ENCODE measurements around the gene GRB10.
"Not testable (repeated sequence)": the region's sequence is repeated elsewhere in the genome, so short reads cannot be mapped to it uniquely, and the experiment has no call there.

GRB10 gene

DNA sequence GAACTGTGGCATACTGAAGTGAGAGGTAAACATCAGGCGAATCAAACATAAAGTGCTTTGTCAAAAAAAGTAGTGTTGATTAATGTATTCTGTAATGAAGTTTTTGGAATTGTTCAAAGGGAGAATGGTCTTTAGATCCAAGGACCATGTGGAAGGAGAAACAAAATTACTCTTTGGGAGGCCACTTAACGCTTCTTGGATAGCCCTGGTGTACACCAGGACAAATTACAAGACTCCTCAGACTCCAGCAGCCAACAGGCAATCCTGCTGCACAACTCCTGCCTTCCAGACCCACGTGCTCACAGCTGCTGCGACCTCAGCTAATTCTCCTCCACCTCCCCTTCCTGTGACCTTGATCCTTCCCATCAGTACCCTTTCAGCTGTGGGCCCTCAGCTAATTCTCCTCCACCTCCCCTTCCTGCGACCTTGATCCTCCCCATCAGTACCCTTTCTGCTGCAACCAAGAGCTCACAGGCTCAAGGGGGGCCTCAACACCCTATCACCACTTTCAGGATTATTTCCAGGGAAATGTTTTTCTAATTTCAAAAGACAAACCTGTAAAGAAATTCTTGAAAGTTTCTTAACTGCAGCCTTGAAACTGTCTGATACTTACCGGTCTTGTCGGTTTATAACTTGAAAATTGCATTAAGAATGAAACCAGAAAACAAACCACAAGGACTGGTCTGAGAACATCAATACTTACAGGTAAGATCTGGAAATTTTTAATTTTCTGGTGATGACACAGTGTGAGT is 187.8 kb downstream of the GRB10 start:
- Mint-ChIP-seq H3K9me3 (no peaks in the 10 kb centered on the region), H3K4me3 (no peak overlapping the region), H3K27me3 (no peaks in the 10 kb centered on the region), H3K27ac (no peak overlapping the region), H3K36me3 (peaks cover 4% of the 10 kb centered on the region), H3K4me1 (peaks cover 4% of the 10 kb centered on the region)

DNA sequence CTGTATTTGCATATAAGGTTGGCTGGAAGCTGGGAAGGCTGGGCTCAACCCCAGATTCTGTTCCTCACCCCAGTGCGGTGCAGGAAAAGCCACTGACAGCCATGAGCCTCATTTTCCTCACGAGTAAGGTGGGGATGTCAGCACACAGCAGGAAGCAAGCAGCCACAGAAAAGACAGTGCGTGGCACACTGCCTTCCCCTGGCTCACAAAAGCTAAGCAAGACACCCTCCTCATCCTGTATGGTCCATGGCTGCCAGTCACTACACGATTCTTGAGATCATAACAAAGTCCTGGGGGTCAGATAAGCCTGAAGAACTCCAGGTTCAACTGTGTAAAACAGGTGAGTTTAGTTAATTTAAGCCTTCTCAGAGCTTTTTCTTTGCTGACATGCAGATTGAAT is 188.6 kb downstream of the GRB10 start:
- Mint-ChIP-seq H3K9me3 (no peaks in the 10 kb centered on the region), H3K27me3 (no peaks in the 10 kb centered on the region), H3K36me3 (peaks cover 4% of the 10 kb centered on the region), H3K4me1 (peaks cover 4% of the 10 kb centered on the region), H3K27ac (no peak overlapping the region), H3K4me3 (no peak overlapping the region)

DNA sequence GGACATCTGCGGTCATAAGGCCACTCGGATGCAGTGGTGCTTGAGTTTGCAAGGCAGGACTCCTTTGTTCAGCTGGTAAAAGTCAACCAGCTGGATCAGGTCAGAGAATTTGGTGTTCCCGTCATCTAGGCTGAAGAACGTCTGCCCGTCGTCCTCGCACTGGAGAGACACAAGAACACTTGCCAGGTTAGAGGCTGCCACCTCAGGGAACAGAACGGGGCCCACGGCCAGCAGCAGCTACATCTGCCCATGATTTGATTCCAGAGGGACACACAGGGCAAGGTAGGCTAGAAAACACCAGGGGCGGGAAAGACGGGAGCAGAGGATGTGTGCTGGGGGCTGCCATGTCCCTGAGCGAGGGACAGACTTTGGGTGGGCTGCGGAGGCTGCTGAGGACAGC is 189.8 kb downstream of the GRB10 start:
- Mint-ChIP-seq H3K27me3 (no peaks in the 10 kb centered on the region), H3K27ac (no peak overlapping the region), H3K9me3 (no peaks in the 10 kb centered on the region), H3K36me3 (peaks cover 1% of the 10 kb centered on the region), H3K4me3 (no peak overlapping the region), H3K4me1 (peaks cover 4% of the 10 kb centered on the region)

DNA sequence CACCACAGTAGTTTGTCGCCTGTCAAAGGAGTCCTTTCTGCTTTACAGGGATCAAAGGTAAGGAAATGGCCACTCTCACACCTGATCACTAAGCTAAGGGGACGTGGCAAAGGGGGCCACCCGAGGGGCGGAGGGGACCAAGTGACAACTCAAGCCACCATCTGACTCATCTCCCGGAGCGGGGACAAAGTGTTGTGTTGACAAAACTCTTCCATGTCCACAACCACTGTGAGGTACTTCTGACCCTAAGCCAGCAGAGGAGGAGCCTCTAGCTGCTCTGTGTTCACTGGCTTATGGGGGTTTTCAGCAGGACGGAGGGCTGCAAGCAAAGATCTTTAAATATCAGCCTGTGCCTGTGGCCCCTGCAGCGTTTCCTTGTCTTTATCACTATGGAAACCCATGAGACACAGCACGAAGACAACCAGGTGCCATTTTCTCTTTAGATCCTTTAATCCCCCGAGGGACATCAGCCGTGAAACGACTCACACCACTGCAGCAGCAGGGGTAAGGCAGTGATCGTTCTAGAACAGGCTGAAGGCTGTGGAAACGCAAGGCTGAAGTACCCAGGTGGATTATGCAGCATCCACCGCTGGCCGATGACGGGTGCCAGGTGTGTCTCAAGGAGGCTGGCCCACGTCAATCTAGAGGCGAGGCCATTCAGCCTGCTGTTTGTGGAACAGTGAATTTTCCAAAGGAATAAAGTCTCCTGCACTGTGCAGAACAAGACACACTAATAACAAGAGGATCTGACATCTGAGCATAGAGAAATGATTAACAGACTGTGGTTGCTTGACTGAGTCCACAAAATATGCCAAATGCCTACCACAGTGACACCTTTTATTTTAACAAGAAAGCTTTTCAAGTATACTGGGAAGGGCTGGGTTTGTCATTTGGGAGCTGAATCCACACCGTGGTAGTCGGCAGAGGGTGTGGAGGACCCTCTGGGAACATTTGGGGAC is 190.9 kb downstream of the GRB10 start:
- peaks cover 4% of the 10 kb centered on the region for H3K4me1 Mint-ChIP-seq
- no peak overlapping the region for H3K4me3 Mint-ChIP-seq
- no peaks in the 10 kb centered on the region for H3K9me3 Mint-ChIP-seq
- peaks cover 3% of the 10 kb centered on the region for H3K27me3 Mint-ChIP-seq
- H3K27ac Mint-ChIP-seq, result no peak overlapping the region
- H3K36me3 Mint-ChIP-seq, result peaks cover 1% of the 10 kb centered on the region

DNA sequence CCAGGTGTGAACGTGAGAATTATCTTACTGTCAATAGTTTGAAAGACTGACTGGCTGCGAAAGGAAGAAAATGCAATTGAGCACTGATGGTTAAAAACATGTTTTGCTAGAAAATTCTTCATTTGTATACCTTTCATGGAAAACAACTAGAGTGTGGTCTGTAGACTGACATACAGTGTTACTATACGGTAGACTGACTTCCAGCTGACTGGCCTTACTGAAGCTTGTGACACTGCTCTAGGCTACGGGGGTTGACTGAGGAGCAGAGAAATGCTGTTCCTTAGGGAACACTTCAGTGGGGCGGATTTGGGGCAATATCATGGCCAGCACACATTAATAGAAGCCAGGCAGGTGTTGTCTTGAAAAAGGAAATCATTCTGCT is 191.6 kb downstream of the GRB10 start:
- Mint-ChIP-seq H3K27ac (no peak overlapping the region), H3K9me3 (no peaks in the 10 kb centered on the region)

DNA sequence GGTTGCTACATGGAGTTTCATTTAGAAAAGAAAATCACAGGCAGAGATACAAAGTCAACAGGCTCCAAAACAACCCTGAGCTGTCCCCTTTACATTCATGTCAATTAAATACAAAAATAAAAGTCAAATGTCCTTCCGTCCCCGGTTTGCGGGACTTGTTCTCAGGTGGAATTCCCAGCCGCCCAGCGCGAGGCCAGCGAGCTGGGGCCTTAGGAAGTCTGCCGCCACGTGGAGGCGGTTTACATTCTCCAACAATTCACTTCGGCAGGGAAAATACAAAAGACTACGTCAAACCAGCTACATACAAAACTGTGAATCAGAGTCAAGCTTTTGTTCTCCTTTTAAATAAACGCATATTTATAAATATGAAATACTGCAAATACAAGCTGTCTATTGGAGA is 192.2 kb downstream of the GRB10 start:
- Mint-ChIP-seq H3K36me3 (peaks cover 1% of the 10 kb centered on the region), H3K27me3 (peaks cover 3% of the 10 kb centered on the region), H3K4me1 (peaks cover 4% of the 10 kb centered on the region), H3K4me3 (no peak overlapping the region), H3K27ac (no peak overlapping the region), H3K9me3 (no peaks in the 10 kb centered on the region)

More for the DNA sequence above, 191.6 kb downstream of the GRB10 start:
- Mint-ChIP-seq H3K27me3 (peaks cover 3% of the 10 kb centered on the region), H3K4me3 (no peak overlapping the region), H3K4me1 (peaks cover 4% of the 10 kb centered on the region), H3K36me3 (peaks cover 1% of the 10 kb centered on the region)

DNA sequence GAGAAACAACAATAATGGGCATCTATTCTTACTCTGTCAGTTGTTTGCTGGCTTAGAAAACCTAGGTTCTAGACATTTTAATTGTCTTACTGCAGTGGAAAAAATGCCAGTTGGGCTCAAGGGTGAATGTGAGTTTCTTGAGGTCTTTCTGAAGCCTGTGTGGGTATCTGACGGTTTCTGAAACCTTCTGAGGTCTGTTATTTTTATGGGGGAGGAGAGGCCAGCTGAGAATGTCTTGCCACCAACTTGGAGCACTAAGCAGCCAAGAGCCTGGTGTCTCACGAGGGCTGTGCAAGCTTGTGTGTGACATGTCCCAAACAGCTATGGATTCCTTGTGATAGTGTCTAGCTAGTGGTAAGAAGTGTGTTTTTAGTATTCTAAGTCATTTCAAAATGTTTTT is 193.3 kb downstream of the GRB10 start:
- Mint-ChIP-seq H3K4me1 (no peaks in the 10 kb centered on the region), H3K9me3 (no peaks in the 10 kb centered on the region), H3K4me3 (no peak overlapping the region), H3K27ac (no peak overlapping the region), H3K36me3 (peaks cover 1% of the 10 kb centered on the region), H3K27me3 (peaks cover 3% of the 10 kb centered on the region)

DNA sequence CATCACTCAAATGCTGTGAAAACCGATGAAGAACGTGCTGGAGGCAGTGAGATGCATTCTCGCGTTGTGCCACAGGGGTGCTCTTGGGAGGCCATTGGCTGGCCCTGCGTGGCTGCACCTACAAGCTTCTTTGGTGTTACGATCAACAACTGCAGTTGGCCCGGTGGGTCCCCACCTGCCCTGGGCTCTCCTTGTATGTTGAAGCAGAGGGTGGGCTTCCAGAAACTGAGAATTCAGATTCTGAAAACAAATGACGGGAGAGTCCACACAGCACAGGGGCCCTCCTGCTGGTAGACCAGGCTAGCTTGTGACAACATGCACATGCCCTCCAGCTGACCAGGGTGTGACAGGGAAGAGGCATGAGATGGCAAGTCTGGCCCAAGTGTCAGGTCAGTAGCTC is 193.8 kb downstream of the GRB10 start:
- H3K9me3 Mint-ChIP-seq, result no peaks in the 10 kb centered on the region
- H3K27me3 Mint-ChIP-seq, result peaks cover 3% of the 10 kb centered on the region
- H3K4me1 Mint-ChIP-seq, result no peaks in the 10 kb centered on the region
- no peak overlapping the region for H3K27ac Mint-ChIP-seq
- no peak overlapping the region for H3K4me3 Mint-ChIP-seq
- peaks cover 1% of the 10 kb centered on the region for H3K36me3 Mint-ChIP-seq

DNA sequence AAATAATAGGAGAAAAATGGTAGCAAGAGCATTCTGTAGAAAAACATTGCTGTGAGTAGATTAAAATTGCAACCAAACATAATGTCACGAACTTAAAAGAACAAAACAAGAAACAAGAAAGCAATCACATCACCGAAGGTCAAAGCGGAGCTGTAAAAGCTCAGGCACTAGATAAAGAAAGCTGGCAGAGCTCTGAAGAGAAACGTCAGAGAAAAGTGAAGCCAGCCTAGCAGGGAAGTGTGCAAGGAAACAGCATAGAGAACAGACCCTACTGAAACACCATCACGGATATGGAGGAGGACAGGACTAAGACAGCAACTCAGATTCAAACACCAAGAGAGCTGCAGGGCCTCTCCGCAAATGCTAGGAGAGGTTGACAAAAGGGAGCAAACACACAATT is 195.0 kb downstream of the GRB10 start:
- Mint-ChIP-seq H3K4me3 (no peak overlapping the region), H3K27ac (no peak overlapping the region), H3K4me1 (no peaks in the 10 kb centered on the region), H3K36me3 (peaks cover 1% of the 10 kb centered on the region), H3K9me3 (no peaks in the 10 kb centered on the region), H3K27me3 (peaks cover 3% of the 10 kb centered on the region)

DNA sequence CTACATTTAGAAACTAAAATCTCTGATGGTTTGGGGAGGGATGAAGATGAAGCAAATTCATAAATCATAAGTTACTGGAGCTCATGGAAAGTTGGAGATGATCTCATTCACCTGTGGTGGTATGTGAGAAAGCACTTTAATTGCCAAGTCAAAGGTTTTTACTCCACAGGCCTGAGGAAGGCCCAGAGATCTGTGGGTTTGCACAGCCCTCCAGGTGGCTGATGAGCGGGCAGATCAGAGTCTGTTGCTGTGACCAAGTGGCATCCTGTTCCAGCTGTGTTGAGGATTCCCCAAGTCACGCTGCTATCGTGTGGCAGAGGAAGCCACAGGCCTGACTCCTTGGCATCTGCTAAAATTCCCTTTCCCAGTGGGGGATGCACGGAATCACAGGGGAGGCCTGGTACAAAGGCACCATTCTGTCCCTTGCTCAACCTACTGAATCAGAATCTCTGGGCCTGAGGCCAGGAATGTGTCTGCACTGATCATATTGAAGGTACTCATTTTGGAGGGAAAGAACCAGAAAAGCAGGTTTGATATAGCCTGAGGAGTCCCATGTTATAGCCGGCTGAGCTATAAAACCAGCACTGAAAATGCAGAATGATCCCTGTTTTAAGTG is 197.8 kb downstream of the GRB10 start:
- no peaks in the 10 kb centered on the region for H3K36me3 Mint-ChIP-seq
- no peak overlapping the region for H3K4me3 Mint-ChIP-seq
- H3K9me3 Mint-ChIP-seq, result no peaks in the 10 kb centered on the region
- no peak overlapping the region for H3K27ac Mint-ChIP-seq
- H3K27me3 Mint-ChIP-seq, result peaks cover 7% of the 10 kb centered on the region
- H3K4me1 Mint-ChIP-seq, result no peaks in the 10 kb centered on the region

DNA sequence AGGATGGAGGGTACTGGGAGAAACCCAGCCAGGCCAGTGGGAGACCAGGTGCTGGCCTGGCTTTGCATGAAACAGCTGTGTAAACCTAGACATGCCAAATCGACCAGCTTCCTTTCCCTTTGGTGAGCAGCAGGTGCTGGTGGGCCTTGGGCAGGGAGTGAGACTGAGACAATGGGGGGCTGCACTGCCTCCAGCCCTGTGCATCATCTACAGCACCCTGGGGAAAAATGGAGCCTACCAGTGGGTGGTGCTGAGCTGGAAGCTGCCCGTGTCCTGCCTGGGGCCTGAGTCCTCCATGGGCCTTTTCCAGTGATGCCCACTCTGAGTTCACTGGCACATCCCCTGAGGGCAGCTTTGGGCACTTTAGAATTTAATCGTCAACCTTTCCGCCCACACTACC is 198.3 kb downstream of the GRB10 start:
- Mint-ChIP-seq H3K4me3 (no peak overlapping the region), H3K36me3 (no peaks in the 10 kb centered on the region), H3K9me3 (no peaks in the 10 kb centered on the region), H3K4me1 (no peaks in the 10 kb centered on the region), H3K27me3 (peaks cover 7% of the 10 kb centered on the region), H3K27ac (no peak overlapping the region)

DNA sequence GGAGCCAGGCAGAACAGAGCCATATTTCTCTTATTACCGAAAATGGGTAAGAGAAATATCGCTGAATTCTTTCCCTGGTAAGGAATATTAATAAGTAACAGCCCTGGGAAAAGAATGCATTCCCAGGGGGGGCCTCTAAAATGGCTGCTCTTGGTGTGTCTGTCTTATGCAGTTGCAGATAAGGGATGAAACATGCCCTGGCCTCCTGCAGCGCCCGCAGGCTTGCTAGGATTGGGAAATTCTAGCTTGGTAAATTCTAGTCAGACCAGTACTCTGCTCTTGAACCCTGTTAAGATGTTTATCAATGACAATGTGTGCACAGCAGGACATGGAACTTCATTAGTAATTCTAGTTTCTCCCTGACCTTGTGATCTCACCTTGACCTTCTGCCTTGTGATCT is 199.4 kb downstream of the GRB10 start:
- not testable (repeated sequence) for H3K27ac Mint-ChIP-seq, H3K27me3 Mint-ChIP-seq, H3K4me3 Mint-ChIP-seq, H3K36me3 Mint-ChIP-seq, H3K4me1 Mint-ChIP-seq, H3K9me3 Mint-ChIP-seq

DNA sequence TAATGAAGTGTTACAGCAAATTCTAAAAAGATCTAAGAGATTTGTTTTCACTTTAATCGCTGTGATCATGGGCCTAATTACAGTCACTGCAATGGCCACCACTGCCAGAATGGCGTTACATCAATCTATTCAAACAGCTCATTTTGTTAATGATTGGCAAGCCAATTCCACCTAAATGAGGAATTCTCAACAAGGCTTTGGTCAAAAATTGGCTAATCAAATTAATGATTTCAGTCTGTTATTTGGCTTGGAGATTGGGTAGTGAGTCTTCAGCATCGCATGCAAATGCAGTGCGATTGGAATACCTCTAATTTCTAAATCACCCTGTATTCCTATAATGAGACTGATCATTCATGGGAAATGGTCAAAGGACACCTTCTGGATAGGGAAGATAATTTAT is 200.4 kb downstream of the GRB10 start:
- not testable (repeated sequence) for H3K27ac Mint-ChIP-seq, H3K4me3 Mint-ChIP-seq, H3K36me3 Mint-ChIP-seq, H3K9me3 Mint-ChIP-seq, H3K27me3 Mint-ChIP-seq, H3K4me1 Mint-ChIP-seq

DNA sequence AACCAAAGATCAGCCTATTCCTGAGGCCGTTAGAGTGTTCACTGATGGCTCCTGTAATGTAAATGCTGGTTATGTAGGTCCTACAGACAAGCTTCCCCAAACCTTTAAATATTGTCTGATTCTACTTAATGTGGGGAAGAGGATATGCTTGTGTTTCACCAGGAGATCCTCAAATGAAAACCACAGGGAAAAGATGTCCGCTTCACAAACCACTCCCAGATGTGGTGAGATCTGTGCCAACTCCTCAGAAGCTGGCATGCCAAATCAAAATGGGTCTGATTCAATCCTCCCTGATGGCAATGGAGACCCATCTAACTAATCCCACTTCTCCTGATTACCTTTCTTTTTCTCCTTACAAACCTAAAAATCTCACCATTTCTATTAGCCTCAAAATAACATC is 202.0 kb downstream of the GRB10 start:
- H3K27me3 Mint-ChIP-seq, H3K4me1 Mint-ChIP-seq, H3K36me3 Mint-ChIP-seq, H3K9me3 Mint-ChIP-seq, H3K4me3 Mint-ChIP-seq, H3K27ac Mint-ChIP-seq: not testable (repeated sequence)

DNA sequence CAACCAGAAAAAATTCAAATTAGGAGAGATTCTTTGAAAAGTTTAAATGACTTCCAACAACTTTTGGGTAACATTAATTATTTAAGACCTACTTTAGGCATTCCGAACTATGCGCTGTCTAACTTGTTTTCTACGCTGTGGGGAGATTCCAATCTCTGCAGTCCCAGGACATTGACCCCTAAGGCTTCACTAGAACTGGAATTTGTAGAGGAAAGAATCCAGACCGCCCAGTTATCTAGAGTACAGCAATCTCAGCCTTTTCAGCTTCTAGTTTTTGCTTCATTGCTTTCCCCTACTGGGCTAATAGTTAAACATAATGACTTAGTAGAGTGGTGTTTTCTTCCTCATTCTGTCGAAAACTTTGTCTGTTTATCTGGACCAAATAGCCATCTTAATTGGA is 202.6 kb downstream of the GRB10 start:
- Mint-ChIP-seq H3K4me3 (no peak overlapping the region), H3K9me3 (peaks cover 8% of the 10 kb centered on the region), H3K27ac (no peak overlapping the region), H3K36me3 (peaks cover 2% of the 10 kb centered on the region), H3K4me1 (no peaks in the 10 kb centered on the region), H3K27me3 (peaks cover 6% of the 10 kb centered on the region)

DNA sequence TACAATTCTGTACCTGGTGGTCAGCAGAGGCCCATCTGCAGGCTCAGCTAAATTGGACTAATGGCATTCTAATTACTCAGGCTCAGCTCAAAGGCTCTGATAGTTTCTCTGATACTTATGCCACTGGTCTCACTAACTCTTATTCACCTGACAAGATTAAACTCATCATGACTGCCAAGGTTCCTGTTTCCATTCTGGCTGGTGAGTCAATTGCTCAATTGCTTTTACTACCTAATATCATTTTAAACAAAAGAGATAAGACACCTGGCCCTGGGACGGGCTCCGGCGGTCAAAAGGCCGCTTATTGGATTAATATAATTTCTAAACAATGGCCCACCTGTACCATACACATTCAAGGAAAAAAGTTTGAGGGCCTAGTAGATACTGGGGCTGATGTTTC is 204.6 kb downstream of the GRB10 start:
- not testable (repeated sequence) for H3K27ac Mint-ChIP-seq, H3K36me3 Mint-ChIP-seq, H3K4me1 Mint-ChIP-seq, H3K9me3 Mint-ChIP-seq, H3K4me3 Mint-ChIP-seq
- H3K27me3 Mint-ChIP-seq, result peaks cover 10% of the 10 kb centered on the region

Data from activated naive CD4-positive, alpha-beta T cell treated with anti-CD3 and anti-CD28 coated beads, Interleukin-2, amount 50 U/mL, for 24 hours (primary cell).